Limb (tissue), 2 donors: ENCODE results near the gene RANBP10.

Source experiments
- DNase-seq, 2 donors: peaks; one replicate each; pipeline ENCODE4 v3.0.0-alpha.2; 2016; ENCODE audit errors: extremely low spot score in 2 of 2

Gene RANBP10

DNA sequence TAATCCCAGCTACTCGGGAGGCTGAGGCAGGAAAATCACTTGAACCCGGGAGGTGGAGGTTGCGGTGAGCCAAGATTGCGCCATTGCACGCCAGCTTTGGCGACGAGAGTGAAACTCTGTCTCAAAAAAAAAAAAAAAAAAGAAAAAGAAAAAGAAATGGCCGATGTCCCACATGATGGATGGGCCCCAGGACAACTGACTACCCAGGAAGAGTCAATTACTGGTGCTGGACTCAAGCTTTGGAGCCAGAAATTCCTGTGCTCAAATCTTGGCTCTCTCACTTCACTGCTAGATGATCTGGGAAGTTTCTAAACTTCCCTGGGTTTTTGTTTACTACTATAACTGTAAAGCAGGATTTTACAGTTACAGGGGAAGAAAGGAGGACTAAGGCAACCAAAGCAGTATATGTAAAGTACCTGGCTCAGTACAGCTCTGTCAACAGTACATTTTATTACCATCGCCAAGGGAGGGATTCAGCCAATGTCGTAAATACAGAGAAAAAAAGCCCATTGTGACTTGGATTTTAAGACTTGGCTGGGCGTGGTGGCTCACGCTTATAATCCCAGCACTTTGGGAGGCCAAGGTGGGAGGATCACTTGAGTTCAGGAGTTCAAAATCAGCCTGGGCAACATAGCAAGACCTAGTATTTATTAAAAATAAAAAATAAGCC, 127.9 kb downstream of the RANBP10 start:
- DNase-seq = no peak

DNA sequence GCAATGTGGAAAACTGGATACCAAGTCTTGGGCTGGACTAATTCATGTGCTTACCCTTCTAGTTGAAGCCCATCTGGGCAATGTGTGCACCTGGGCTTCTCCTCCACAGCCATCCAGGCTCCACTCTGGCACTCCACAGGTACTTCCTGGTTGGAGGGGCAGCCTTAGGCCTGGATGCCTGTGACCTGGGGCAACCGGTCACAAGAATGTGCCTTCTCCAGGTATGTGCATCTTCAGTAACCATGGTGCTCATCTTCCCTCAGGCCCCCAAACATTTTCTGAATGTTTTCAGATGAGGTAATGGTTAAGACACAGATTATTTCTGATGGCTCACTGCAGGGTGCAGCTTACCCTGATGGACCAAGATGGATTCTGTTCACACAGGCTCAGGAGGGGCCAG, 128.6 kb downstream of the RANBP10 start:
- no peak for DNase-seq

DNA sequence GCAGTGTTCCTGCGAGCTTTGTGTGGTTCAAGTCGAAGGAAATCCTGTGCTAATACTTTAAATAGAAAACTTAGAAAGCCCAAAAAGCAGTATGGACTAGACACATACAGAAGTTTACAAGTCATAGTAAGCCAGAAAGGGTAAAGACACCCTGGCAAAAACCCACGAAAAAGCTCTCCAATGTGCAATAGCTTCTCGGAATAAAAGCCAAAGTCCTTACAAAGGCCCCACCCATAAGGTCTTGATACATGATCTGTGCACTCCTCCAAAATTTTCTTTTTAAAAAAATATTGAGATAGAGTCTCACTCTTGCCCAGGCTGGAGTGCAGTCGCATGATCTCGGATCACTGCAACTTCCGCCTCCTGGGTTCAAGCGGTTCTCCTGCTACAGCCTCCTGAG, 129.4 kb downstream of the RANBP10 start:
- DNase-seq = no peak

DNA sequence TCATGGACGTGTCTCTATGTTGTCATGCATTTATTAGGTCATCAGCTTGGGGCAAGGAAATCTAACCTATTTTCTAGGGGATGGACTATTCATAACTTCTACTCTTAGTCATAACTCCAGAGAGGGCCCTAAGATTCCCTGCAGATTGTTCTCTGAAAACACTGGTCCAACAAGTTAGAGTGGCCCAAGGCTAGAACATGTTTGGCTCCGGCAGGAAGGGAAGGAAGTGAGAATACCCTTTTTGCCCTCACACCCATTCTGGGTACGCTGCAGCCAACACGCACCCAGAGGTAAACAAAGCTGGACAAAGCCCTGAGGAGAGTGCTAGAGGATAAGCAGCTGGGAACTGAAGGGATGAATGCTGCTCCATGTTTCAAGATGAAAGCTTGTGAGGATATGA, 129.8 kb downstream of the RANBP10 start:
- no peak for DNase-seq

DNA sequence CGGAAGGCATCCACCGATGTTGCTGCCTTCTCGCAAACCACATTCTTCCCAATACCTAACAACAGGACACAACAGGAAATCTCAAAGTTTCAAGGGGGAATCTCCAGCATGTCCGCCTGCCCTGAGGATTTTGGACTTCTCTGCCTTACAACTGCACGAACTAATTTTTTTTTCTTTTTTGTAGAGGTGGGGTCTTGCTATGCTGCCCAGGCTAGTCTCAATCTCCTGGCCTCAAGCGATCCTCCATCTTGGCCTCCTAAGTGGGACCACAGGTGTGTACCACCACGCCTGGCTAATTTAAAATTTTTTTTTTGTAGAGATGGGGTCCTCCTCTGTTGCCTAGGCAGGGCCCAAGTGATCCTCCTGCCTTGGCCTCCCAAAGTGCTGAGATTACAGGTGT, 130.4 kb downstream of the RANBP10 start:
- no peak for DNase-seq

DNA sequence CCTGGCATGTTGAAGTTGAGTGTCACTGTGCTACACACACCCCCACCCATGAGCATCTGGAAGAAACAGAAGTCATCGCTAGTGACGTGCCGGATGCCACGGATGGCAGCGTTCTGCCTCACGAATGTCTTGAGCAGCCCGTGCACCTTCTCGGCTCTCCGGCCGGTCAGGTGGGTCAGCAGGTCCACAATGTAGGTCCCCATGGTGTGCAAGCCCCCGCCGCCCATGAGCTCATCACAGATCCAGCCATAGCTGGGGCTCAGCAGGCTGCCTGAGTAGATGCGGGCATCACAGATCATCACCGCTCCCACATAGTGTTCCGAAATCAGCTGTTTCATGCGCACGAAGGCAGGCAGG, 130.8 kb downstream of the RANBP10 start:
- DNase-seq = no peak

DNA sequence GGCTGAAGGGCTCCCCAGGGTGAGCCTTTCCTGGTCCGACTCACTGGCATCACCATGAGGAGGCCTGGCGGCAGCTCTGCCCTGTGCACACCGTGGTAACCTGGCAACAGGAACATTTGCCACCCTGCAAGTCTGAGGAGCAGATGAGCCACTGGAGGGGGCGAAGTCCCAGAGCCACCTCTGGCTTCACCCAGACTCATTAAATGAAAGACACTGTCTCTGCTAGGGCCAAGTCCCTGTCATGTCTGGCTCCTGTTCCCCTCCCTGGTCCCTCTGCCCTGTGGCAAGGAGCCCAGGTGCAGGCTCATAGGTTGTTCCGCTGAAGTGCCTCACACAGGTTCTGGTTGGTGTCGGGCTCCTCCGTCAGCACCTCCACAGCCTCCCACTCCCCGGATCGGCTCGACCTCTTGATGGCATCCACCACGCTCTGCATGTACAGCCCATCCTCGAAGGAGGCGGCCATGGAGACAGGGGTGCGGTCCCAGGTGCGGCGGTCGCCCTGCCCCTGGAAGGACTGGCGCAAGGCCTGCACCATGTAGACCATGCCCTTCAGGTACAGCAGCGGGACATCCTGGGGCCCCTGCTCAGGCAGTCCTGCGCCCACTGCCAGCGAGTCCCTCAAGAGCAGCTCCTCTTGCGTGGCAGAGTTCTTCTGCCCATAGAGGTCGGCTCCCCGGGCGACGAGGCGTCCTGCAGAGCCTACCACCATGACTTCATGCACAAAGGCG, 131.3 kb downstream of the RANBP10 start:
- DNase-seq = no peak

DNA sequence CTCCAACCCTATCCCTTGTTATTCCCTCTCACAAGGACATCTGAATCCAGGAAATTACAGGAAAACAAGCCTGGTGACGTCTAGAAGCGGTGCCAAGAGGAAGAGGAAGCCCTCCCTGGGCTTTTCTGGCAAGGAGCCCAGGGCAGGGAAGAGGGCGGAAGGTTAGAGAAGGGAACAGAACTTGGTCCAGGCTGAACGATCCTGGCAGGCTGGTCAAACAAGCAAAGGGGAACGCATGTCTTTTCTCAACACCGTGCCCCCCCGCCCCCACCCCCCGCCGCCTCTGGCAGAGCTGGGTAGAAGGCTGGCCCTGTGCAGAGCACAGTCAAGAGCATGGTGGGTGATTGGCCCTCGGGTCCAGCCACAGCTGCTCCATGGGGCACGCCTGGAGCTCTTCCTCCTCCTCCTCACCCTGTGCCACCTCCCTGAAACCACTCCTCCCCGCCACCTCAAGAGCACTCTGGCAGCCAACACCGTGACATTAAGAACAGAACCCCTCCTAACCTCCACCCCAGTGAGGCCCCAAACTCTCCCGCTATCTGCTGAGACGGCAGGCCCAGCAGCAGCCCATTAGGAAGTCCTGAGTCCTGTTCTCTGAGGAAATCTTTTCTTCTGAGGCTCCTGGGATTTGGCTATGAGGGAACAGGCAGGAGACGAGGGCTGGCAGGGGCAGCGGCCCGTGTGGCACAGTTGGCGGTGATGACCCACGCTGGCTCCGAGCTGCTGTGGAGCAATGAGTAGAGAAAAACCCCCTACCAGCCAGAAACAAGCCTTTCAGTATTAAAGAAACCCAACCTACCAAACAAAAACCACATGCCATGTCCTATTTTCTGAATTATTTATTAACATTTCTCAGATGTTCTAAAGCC, 132.4 kb downstream of the RANBP10 start:
- no peak for DNase-seq
